Measurements from ENCODE around the gene TXLNG.
"Not testable (repeated sequence)": the region's sequence is repeated elsewhere in the genome, so short reads cannot be mapped to it uniquely, and the experiment has no call there.

The TXLNG gene

DNA sequence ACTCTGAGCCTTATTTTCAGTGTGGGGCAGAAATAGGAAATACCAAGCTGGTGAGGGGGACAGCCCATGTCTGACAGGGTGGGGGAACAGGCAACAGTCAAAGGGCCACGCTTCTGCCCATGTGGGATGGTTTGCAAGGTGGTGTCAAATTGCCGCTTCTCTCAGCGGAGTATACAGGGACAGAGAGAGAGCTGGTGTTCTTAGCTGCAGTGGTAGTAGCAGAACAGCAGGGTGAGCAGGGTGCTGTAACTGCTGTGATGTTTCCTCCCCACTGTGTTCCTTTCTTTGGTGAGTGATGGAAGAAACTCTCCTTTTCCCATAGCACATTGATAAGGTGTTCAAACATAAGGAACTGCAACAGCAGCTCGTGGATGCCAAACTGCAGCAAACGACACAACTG, 46.0 kb downstream of the TXLNG start:
- H3K4me3 ChIP-seq (ENCODE audit: low read length): no peak overlapping the region
- DNase-seq (ENCODE audit: low read depth, low spot score): no peak

DNA sequence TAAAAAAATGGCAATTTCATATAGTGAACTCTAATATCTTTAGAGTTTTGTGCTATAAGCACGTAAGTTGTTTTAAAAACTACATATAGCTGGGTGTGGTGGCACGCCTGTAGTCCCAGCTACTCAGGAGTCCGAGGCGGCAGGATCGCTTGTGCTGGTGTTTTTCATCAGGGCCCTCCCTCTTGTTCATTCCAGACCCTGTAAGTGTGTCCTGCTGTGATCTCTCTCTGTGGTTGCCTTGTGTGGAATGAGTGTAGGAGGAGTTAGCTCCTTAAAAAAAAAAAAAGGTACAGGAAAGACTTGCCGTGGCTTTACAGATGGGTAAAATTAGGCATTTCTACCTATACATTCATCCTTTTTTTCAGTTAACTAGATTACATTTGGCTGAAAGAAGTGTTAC, 48.5 kb downstream of the TXLNG start:
- no peak overlapping the region for H3K4me3 ChIP-seq (ENCODE audit: low read length)
- DNase-seq (ENCODE audit: low read depth, low spot score): no peak

DNA sequence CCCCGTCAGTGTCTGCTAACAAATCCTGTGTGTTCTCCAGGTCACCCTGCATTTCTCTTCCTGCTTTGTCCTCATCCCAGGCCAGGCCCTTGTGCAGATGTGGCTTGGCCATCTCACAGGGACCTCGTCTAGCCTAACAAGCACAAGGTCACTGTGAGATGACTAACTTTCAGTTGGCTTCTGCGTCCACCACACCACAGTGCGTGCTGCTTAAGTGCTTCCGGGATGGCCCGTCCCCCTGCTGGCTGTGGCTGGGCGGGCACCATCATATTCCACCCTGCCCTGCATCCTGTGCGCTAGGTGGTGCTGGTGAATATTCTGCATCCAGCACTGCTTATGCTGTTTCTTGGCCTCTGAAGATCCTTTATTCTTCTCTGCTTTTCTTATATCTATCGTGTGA, 50.1 kb downstream of the TXLNG start:
- no peak overlapping the region for H3K4me3 ChIP-seq (ENCODE audit: low read length)
- DNase-seq (ENCODE audit: low read depth, low spot score): peak; percentile 19

DNA sequence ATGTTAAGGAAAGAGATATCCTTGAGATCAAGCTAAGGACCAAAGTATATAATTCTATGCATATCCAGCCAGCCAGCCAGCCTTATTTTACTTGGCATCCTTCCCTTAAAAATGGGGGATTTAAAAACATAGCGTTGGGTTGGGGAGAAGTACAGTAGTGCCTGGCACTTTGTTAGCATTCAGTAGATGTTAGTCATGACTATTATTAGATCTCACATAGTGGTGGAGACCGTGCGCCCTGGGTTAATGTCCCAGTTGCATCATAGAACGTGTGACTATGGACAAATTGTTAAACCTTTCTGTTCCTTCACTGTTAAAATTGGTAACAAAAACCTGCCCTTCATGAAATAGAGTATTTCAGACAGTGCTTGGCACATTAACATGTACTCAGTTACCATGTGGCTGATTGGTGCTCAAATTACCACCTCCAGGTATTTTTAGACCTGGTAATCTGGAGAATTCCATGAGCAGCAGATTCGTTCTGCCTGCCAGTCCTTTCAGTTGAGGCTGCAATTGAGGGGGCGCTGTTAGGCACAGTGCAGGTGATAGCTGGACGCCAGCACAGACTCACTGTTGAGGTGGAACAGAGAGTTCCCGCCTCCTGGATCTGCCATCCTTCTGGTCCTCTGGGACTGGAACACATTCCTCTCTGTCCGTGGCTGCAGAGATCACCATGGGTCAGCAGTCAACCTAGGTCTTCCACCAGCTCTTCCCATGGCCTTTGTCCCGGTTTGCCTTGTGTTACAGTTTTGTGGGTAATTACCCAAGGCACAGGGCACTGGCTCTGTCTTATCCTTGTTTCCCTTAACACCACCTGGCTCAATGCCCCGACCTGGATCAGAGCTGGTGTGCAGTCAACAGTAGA, 52.2 kb downstream of the TXLNG start:
- no peak for DNase-seq (ENCODE audit: low read depth, low spot score)
- H3K4me3 ChIP-seq (ENCODE audit: low read length): no peak overlapping the region

DNA sequence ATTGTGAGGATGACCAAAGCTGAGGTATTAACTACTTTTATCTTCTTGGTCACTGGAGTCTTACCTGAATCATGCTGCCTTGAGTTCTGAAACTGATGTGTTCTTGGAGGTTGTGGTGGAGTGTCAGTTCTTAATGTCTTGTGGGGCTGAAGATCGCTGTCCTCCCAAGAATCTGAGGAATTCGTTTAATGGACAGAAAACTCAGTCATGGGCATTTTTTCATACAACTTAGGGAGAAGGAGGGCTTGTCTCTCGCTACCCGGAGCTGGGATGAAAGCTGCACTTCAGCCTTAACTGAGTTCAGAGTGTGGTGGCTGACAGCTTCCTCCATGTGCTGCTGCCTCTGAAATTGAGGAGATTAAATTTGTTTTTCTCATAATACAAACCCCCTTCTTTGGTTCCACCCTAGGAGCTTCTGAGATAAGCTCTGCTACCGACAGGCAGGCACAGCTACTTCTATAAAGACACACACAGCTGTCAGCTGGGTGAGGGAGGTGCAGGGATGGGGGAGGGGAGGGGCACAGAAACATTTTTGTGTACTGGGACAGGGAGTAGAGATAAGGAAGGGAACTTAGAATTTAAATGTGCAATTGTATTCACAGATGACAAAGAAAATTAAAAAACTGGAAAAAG, 53.1 kb downstream of the TXLNG start:
- DNase-seq (ENCODE audit: low read depth, low spot score): no peak
- H3K4me3 ChIP-seq (ENCODE audit: low read length): no peak overlapping the region

DNA sequence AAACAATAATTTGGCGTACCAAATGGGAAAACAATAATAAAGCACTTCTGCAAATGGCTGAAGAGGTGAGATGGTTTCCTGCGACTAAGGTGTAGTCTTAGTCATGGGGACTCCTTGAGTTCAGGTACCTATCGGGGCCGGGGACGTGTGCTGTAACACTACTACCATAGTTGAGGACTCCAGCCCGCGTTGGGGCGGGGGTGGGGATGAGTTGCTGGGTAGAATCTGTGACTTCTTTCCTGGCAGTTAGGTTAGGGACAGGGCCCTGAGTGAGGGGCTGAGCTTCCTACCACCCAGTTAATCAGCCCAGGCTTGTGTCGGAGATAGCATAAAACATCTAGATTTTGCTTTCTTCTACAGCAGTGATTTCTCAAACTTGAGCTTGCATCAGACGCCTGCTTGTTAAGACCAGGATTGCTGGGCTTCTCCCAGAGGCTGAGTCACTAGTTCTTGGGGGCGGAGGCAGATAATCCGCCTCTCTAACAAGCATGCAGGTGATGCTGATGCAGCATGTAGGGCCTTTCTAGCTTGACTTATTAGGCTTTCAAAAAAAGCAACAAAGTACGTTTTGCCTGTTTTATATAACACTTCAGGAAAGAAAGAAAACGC, 53.7 kb downstream of the TXLNG start:
- DNase-seq (ENCODE audit: low read depth, low spot score): no peak

DNA sequence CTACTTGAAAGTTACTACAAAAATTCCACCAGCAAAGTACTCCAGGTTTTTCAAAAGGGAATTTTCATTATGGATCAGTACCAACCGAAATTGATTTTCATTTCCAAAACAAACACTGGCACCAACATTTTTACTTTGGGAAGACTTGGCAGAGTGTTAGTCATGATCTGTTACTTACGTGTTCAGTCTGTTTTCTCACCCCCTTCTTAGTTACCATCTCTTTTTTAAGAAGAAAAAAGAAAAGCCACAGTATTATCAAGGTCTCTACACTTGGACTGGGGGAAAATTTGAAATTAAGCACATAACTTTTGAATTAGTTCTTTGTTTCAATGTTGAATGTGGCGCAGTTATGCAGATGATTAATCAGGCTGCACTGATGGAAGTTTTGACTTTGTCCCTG, 56.4 kb downstream of the TXLNG start:
- no peak for DNase-seq (ENCODE audit: low read depth, low spot score)
- no peak overlapping the region for H3K4me3 ChIP-seq (ENCODE audit: low read length)

More for the DNA sequence above, 53.7 kb downstream of the TXLNG start:
- H3K4me3 ChIP-seq (ENCODE audit: low read length): no peak overlapping the region

DNA sequence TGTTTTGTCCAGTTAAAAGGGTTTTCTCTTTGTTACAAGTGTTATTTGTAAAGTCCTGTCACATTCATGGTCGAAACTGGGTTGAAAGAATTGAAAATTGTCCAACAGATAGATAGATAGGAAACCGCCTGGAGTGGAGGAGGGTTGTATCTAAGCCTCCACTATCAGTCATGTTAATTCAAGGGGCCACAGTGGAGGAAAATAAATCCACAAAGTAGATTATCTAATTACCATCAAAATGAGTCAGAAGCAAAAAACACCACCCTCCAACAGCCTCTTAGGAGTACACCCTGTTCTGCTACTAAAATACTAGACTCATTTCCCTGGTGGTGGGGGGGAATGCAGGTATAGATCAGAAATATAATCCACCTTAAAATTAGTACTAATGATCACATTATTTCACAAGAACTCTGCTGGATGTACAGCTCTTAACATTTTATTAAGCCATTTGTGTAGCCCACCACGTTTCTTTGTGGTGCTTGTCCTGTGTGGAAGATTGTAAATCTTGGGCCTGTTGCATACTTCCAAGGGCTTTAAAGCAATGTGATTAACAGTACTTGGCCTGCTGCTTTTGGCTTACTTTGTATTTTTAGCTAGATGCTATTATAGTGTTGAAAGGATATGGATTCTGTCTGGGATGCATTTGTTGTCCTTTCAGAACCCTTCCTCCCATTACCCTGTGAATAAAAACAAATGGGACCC, 57.1 kb downstream of the TXLNG start:
- no peak overlapping the region for H3K4me3 ChIP-seq (ENCODE audit: low read length)
- DNase-seq (ENCODE audit: low read depth, low spot score): no peak

DNA sequence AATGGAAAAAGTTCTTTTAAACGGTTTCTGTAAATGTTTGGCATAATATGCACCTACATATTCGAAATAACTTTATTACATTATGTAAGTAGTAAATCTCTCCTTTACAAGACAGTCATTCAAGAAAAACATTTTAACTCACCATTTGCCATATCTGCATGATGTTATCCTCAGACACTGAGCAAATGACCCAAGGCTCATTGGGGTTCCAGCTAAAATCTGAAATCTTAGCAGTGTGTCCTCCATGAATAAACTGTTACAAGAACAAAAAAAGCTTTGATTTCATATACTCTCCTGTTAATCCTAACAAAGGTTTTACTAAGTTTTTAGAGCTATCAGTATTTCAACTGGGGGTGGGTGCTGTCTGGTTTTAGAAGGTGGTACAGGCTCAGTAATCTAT, 59.4 kb downstream of the TXLNG start:
- no peak for DNase-seq (ENCODE audit: low read depth, low spot score)
- no peak overlapping the region for H3K4me3 ChIP-seq (ENCODE audit: low read length)

DNA sequence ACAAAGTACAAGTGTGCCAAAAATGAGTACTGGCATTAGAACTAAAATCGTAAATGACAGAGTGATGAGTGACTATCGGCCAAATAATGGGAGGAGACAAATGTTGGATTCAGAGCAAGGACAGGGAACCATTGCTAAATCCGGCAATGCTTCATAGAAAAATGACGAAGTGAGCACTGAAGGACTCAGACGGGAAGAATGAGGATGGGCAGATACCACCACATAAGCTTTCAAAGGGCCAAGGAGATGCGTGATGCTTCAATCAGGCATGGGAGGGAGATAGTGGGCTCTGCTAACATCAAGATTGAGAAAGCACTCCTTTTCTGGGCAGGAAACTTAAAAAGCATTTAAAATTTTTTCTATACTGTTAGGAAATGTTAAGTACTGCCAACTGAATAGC, 62.3 kb downstream of the TXLNG start:
- DNase-seq (ENCODE audit: low read depth, low spot score): no peak
- no peak overlapping the region for H3K4me3 ChIP-seq (ENCODE audit: low read length)

DNA sequence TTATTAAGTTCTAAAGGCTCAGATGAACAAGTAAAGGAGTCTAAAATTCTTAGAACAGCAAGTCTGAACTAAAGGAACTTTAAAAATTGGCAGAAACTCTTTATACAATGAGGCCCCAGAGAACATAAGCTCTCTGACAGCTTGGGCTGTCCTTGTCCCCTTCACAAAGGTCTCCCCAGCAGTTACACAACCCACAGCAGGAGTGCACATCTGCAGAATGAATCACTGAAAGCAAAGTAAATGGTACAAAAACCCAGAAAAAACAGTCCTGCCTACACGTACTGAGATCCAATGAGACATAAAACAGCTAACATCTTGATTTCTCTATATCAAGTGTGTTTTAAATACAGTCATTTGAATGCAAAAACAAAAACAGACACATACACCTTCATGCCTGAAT, 65.2 kb downstream of the TXLNG start:
- no peak overlapping the region for H3K4me3 ChIP-seq (ENCODE audit: low read length)
- no peak for DNase-seq (ENCODE audit: low read depth, low spot score)

DNA sequence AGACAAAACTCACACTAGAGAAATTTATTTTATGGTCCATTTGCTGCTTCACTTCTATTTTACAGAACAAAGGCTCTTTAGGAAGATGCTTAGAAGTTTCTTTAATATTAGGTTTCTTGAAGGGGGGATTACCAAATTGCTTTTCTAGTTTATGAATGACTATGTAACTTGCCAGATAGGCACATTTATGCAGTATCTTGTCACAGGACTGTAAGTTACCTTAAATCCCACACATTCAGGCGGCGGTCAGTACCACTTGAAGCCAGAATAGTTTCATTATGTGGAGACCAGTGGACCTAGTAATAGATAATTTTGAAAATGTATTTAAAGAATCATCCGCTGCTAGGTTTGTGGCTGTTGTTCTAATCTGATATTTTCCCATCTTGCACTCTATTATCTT, 65.6 kb downstream of the TXLNG start:
- H3K4me3 ChIP-seq (ENCODE audit: low read length): no peak overlapping the region
- no peak for DNase-seq (ENCODE audit: low read depth, low spot score)

DNA sequence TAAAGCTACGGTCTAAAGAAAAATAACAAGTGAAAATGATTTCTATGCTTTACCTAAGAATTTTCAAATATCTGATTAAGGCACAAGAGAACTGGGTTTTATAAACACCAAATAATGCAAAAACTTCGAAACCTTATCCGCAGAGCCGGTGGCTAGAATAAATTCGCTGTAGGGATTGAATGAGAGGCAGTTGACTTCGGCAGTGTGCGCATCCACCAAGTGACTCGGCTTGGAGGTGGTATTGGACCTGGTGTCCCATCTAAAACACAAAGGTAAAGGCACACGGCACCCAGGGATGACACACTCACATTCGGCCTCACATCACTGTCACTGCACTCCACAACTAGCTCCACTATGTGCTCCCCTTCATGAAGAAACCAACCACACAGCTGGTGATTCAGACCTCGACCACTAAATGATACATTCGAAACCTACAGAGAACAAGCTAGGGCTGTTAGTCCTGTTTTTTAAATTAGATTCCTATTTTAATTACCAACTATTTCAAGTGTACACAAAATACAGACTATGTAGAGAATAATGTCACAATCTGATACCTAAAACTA, 66.4 kb downstream of the TXLNG start:
- no peak overlapping the region for H3K4me3 ChIP-seq (ENCODE audit: low read length)
- no peak for DNase-seq (ENCODE audit: low read depth, low spot score)

DNA sequence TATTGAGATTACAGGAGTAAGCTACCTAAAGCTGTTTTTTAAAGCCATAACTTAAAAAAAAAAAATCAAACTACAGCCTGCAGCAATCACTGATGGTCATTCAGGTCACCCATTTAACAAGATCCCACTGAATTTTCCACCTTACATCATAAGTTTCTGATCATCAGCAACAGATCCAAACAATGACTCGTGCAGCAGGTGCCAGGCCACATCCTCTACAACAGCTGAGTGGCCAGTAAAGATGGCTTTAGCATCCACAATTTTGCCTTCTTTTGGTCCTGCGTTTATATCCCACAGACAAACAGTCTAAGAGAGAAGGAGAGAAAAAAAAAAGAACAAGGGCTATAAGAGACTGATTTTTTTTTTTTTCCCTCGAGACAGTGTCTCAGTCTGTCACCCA, 67.3 kb downstream of the TXLNG start:
- DNase-seq (ENCODE audit: low read depth, low spot score): no peak
- no peak overlapping the region for H3K4me3 ChIP-seq (ENCODE audit: low read length)

DNA sequence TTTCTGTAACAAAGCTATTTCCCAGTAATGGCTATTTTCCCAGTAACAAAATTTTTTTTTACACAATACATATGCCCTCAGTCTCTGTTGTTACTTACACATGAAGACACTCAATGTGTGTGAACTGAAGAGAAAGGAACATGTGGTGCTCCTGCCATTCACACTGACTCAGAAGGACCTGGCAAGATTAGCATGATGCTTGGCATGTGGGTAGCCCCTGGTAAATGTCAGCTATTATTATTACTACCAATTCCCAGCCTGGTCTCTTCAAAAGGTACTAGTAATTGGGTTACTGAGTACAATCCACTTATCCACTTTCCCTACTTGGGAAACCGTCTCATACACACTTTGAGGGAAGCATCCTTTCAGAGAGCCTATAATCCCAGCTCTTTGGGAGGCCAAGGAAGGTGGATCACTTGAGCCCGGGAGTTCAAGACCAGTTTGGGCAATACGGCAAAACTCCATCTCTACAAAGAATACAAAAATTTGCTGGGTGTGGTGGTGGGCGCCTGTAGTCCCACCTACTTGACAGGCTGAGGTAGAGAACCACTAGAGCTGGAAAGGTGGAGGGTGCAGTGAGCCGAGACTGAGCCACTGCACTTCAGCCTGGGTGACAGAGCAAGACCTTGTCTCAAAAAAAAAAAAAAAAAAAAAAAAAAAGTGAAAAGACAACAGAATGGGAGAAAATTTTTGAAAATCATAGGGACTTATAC, 69.3 kb downstream of the TXLNG start:
- no peak for DNase-seq (ENCODE audit: low read depth, low spot score)
- no peak overlapping the region for H3K4me3 ChIP-seq (ENCODE audit: low read length)

DNA sequence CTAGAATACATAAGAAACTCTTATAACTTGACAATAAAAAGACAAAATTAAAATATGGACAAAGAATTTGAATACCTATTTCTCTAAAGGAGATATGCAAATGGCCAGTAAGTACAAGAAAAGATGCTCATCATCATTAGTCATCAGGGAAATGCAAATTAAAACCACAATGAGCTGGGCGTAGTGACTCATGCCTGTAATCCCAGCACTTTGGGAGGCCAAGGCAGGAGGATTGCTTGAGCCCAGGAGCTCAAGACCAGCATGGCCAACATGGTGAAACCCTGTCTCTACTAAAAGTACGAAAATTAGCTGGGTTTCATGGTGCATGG, 69.8 kb downstream of the TXLNG start:
- H3K4me3 ChIP-seq (ENCODE audit: low read length); DNase-seq (ENCODE audit: low read depth, low spot score): not testable (repeated sequence)

DNA sequence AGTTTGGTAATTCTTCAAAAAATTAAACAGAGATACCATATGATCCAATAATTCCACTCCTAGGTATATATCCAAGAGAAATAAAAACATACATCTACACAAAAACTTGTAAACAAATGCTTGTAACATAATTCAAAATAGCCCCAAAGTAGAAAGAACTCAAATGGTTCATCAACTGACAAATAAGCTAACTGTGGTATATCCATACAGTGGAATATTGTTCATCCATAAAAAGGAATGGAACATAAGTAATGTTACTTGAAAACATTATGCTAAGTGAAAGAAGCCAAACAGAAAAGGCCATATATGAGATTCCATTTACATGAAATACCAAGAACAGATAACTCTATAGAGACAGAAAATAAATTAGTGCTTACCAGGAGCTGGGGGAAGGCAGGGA, 70.5 kb downstream of the TXLNG start:
- no peak for DNase-seq (ENCODE audit: low read depth, low spot score)
- H3K4me3 ChIP-seq (ENCODE audit: low read length): no peak overlapping the region

DNA sequence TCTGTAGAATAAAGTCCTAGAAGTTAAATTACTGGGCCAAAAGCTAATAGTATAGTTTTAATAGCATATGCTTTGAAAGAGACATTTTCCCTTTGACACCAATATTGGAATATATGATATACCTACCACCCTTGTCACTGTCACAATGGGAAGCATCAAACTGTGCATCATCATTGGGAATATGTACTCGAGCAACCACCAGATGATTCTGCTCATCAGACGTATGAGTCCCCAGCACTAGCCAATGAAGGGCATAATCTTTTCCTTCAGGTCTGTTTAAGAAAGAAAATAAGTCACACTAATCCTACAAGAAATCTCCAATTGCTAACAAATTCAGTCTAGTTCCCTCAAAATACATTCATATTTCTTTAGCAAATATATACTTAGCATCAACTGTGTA, 76.6 kb downstream of the TXLNG start:
- no peak for DNase-seq (ENCODE audit: low read depth, low spot score)
- H3K4me3 ChIP-seq (ENCODE audit: low read length): no peak overlapping the region

DNA sequence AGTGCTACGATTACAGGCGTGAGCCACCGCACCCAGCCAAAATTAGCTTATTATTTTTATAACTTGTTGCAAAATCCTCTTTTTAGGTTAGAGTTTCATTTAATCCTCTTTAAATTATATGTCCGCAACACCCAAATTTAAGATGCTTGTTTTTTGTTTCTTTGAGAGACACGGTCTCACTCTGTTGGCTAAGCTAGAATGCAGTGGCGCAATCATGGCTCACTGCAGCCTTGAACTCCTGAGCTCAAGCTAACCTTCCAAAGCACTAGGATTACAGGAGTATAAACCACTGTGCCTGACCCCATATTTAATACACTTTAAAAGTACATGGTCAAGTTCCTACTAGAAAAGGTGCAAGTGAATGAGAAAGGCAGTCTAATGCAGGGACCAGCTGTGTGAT, 81.7 kb downstream of the TXLNG start:
- DNase-seq (ENCODE audit: low read depth, low spot score): no peak
- no peak overlapping the region for H3K4me3 ChIP-seq (ENCODE audit: low read length)

Measured in Jurkat, Clone E6-1 (cell line).